Measurements from ENCODE around the gene MAP3K19.
"Not testable (repeated sequence)": the region's sequence is repeated elsewhere in the genome, so short reads cannot be mapped to it uniquely, and the experiment has no call there.

The MAP3K19 gene

GRCh38 chr2:135050132-135050531 is 2.9 kb upstream of the MAP3K19 start:
- no peak for DNase-seq

- DNase-seq, result no peak
These were observed 875 bp upstream of the MAP3K19 start for GRCh38 chr2:135048122-135048521.

- no peak for DNase-seq
These were observed 3.9 kb downstream of the MAP3K19 start for GRCh38 chr2:135043345-135043744.

- no peak for DNase-seq
These were observed 9.4 kb downstream of the MAP3K19 start for GRCh38 chr2:135037831-135038230.

- DNase-seq, result not testable (repeated sequence)
These were observed 14.0 kb downstream of the MAP3K19 start for GRCh38 chr2:135033216-135033615.

- DNase-seq, result no peak
These were observed 16.4 kb downstream of the MAP3K19 start for GRCh38 chr2:135030826-135031225.

- no peak for DNase-seq
These were observed 17.6 kb downstream of the MAP3K19 start for GRCh38 chr2:135029481-135030134.

GRCh38 chr2:135023886-135024485 is 23.3 kb downstream of the MAP3K19 start:
- no peak for DNase-seq

- DNase-seq, result no peak
These were observed 24.0 kb downstream of the MAP3K19 start for GRCh38 chr2:135022952-135023880.

- DNase-seq, result no peak
These were observed 25.6 kb downstream of the MAP3K19 start for GRCh38 chr2:135021618-135022017.

- no peak for DNase-seq
These were observed 35.6 kb downstream of the MAP3K19 start for GRCh38 chr2:135011633-135012032.

GRCh38 chr2:135010200-135010942 is 36.9 kb downstream of the MAP3K19 start:
- no peak for DNase-seq

- no peak for DNase-seq
These were observed 37.9 kb downstream of the MAP3K19 start for GRCh38 chr2:135009339-135009738.

GRCh38 chr2:135005753-135006152 is 41.5 kb downstream of the MAP3K19 start:
- DNase-seq, result no peak

GRCh38 chr2:135004005-135004746 is 43.1 kb downstream of the MAP3K19 start:
- DNase-seq, result no peak

- no peak for DNase-seq
These were observed 44.4 kb downstream of the MAP3K19 start for GRCh38 chr2:135002836-135003235.

- no peak for DNase-seq
These were observed 47.7 kb downstream of the MAP3K19 start for GRCh38 chr2:134999521-134999920.

GRCh38 chr2:134988994-134989605 is 58.1 kb downstream of the MAP3K19 start:
- DNase-seq, result no peak

GRCh38 chr2:134985061-134985460 is 62.2 kb downstream of the MAP3K19 start:
- DNase-seq, result no peak

- no peak for DNase-seq
These were observed 64.6 kb downstream of the MAP3K19 start for GRCh38 chr2:134982603-134983002.

GRCh38 chr2:134980639-134981038 is 66.6 kb downstream of the MAP3K19 start:
- DNase-seq, result no peak

GRCh38 chr2:134979221-134979620 is 68.0 kb downstream of the MAP3K19 start:
- DNase-seq, result no peak

All from cerebellar nuclear complex (tissue), 1 donor.